UCSD-AML1 (cell line): ENCODE data around the gene PIF1.
"Not testable (repeated sequence)": the region's sequence is repeated elsewhere in the genome, so short reads cannot be mapped to it uniquely, and the experiment has no call there.

Experiments
- DNase-seq: peaks from one replicate; lab custom pipeline; 2025; ENCODE audit not compliant: unreplicated experiment; lab: John Stamatoyannopoulos, UW

The PIF1 gene

GRCh38 chr15:64813075-64813474 lies 12.4 kb downstream of the PIF1 start:
- peak; percentile 23 for DNase-seq

GRCh38 chr15:64810497-64811326 lies 14.7 kb downstream of the PIF1 start:
- no peak for DNase-seq

GRCh38 chr15:64809649-64810496 lies 15.6 kb downstream of the PIF1 start:
- DNase-seq, result peak; percentile 63

GRCh38 chr15:64808785-64809453 lies 16.5 kb downstream of the PIF1 start:
- DNase-seq, result no peak

GRCh38 chr15:64807751-64808222 lies 17.7 kb downstream of the PIF1 start:
- no peak for DNase-seq

GRCh38 chr15:64807051-64807749 lies 18.2 kb downstream of the PIF1 start:
- no peak for DNase-seq

GRCh38 chr15:64806509-64806908 lies 18.9 kb downstream of the PIF1 start:
- no peak for DNase-seq

GRCh38 chr15:64804619-64805018 lies 20.8 kb downstream of the PIF1 start:
- no peak for DNase-seq

- DNase-seq, result no peak
Observed at GRCh38 chr15:64803526-64803925, 21.9 kb downstream of the PIF1 start.

- no peak for DNase-seq
Observed at GRCh38 chr15:64800476-64800875, 25.0 kb downstream of the PIF1 start.

- DNase-seq, result not testable (repeated sequence)
Observed at GRCh38 chr15:64798905-64799304, 26.5 kb downstream of the PIF1 start.

- DNase-seq, result not testable (repeated sequence)
Observed at GRCh38 chr15:64795921-64796320, 29.5 kb downstream of the PIF1 start.

- not testable (repeated sequence) for DNase-seq
Observed at GRCh38 chr15:64795299-64795698, 30.1 kb downstream of the PIF1 start.

- DNase-seq, result no peak
Observed at GRCh38 chr15:64792282-64792681, 33.2 kb downstream of the PIF1 start.

- DNase-seq, result no peak
Observed at GRCh38 chr15:64791401-64791800, 34.0 kb downstream of the PIF1 start.

GRCh38 chr15:64783796-64784195 lies 41.7 kb downstream of the PIF1 start:
- no peak for DNase-seq

GRCh38 chr15:64782751-64783150 lies 42.7 kb downstream of the PIF1 start:
- DNase-seq, result no peak

GRCh38 chr15:64781299-64781698 lies 44.1 kb downstream of the PIF1 start:
- no peak for DNase-seq

GRCh38 chr15:64780600-64781156 lies 44.8 kb downstream of the PIF1 start:
- DNase-seq, result no peak

- DNase-seq, result no peak
Observed at GRCh38 chr15:64779630-64780029, 45.8 kb downstream of the PIF1 start.
